ENCODE data around the gene DRAM2.

Gene DRAM2

GRCh38 chr1:111174070-111174469 lies 34.2 kb upstream of the DRAM2 start:
- no peak for DNase-seq (ENCODE audit: extremely low read depth, low read depth)
- TF ChIP-seq, protein P1, sequence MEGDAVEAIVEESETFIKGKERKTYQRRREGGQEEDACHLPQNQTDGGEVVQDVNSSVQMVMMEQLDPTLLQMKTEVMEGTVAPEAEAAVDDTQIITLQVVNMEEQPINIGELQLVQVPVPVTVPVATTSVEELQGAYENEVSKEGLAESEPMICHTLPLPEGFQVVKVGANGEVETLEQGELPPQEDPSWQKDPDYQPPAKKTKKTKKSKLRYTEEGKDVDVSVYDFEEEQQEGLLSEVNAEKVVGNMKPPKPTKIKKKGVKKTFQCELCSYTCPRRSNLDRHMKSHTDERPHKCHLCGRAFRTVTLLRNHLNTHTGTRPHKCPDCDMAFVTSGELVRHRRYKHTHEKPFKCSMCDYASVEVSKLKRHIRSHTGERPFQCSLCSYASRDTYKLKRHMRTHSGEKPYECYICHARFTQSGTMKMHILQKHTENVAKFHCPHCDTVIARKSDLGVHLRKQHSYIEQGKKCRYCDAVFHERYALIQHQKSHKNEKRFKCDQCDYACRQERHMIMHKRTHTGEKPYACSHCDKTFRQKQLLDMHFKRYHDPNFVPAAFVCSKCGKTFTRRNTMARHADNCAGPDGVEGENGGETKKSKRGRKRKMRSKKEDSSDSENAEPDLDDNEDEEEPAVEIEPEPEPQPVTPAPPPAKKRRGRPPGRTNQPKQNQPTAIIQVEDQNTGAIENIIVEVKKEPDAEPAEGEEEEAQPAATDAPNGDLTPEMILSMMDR (IDR thresholded peaks at IDR 0.05; ENCODE audit: low read depth, low read length), result no peak

DNA sequence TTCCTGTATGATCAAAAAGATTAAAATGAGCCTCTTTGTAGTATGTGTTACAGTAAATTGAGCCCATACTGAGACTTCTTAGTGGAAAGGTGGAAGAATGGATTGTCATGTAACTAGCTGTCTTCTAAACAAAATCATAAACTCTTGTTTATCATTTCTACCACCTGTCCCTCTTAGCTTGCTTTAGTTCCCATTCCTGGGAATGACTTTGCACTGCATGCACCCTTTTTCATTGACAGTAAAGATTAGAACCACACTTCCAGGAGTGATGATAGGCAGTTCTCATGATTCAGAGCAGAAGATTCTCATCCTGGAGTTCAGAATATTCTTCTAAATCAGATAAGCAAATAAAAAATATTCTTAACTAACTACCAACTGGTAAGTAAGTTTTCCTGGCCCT lies 32.6 kb upstream of the DRAM2 start:
- TF ChIP-seq, protein P1 (IDR thresholded peaks at IDR 0.05; ENCODE audit: low read depth, low read length), result no peak
- no peak for DNase-seq (ENCODE audit: extremely low read depth, low read depth)

DNA sequence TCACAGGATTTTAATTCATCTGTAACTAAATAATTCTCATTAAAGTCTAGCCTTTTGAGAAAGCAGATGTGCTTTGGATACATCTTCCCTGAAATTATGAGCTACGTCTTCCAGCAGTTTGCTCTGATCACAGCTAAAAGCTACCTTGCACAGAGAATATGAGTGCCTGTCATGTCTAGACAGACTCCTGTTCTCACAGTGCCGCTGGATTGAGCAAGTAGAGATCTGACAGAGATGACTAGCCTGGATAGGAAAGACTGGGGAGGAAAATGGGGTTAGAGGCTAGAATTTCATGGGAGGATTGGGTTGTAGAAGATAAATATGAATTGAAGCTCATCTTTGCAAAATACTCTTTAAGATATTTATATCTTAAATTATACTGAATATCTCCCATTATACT lies 24.3 kb upstream of the DRAM2 start:
- TF ChIP-seq, protein P1 (IDR thresholded peaks at IDR 0.05; ENCODE audit: low read depth, low read length), result no peak
- DNase-seq (ENCODE audit: extremely low read depth, low read depth), result no peak

DNA sequence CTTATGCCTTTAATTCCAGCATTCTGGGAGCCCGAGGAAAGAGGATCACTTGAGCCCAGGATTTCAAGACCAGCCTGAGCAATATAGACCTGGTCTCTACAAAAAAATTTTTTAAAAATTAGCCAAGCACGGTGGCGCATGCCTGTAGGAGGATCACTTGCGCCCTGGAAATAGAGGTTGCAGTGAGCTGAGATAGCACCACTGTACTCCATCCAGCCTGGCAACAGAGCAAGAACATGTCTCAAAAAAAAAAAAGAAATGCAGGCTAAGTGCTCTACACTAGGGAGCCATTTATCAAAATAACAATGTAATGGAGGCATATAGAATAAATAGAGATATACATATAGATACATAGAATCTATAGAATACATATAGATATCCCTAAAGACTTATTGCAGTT lies 23.5 kb upstream of the DRAM2 start:
- TF ChIP-seq, protein P1 (IDR thresholded peaks at IDR 0.05; ENCODE audit: low read depth, low read length), result no peak
- no peak for DNase-seq (ENCODE audit: extremely low read depth, low read depth)

DNA sequence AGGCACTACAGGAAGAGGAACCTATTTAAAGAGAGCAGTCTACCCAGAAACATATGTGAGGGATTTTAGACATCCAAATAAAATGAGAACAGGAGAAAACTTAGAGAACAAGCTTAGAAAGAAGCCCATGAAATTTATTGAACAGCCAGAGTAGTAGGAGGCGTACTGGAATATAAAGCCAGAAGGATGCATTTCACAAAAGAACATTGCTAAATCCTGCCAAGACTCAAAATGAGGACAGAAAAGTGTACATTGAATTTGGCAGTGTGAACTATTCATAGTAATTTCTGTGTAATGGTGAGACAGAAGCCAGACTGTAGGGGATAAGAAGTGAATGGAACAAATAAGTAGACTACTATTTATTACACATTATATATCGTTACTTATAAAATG lies 22.6 kb upstream of the DRAM2 start:
- TF ChIP-seq, protein P1 (IDR thresholded peaks at IDR 0.05; ENCODE audit: low read depth, low read length), result no peak
- DNase-seq (ENCODE audit: extremely low read depth, low read depth), result no peak

DNA sequence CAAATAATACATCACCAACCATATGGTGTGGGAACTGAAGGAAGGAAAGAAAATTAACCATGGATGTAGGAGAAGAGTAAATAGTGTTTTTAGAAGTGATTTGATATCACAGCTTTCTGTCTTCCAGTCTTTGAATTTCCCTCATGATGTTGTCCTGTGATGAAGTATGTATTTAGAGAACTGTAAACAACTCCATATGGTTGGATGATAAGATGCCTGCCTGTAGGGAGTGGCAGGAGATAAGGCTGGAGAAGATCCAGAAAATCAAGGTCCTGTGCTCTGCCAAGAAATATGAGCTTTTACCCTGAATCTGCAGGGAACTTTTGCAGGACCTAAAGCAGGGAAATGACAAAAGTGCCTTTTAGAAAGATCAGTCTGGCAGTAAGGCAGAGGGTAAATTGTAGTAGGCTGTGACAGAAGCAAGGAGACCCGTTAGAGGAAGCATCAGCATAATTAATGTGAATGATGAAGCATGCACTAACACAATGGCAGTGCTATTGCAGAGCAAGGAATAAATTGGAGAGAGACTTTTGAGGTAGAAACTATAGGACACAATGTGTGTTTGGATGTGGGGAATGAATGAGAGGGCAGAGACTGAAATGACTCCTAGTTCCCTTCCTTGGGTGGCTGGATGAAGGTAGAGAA lies 22.1 kb upstream of the DRAM2 start:
- TF ChIP-seq, protein P1 (IDR thresholded peaks at IDR 0.05; ENCODE audit: low read depth, low read length), result no peak
- no peak for DNase-seq (ENCODE audit: extremely low read depth, low read depth)

- TF ChIP-seq, protein P1 (IDR thresholded peaks at IDR 0.05; ENCODE audit: low read depth, low read length), result no peak
- no peak for DNase-seq (ENCODE audit: extremely low read depth, low read depth)
Observed at GRCh38 chr1:111157431-111157830, 17.5 kb upstream of the DRAM2 start.
